Hepatocyte (in vitro differentiated cells): ENCODE results near the gene TWIST2. TPM values are rescaled to one million over a fixed set of nuclear protein-coding genes. Genes with fewer than 3 reads are reported as not detected.

Experiments used
- DNase-seq: peaks from one replicate; pipeline ENCODE4 v3.0.0-alpha.2; 2016; ENCODE audit warnings: low spot score
- H2AFZ ChIP-seq: fragments of 200-600 bp; sonication (generic); 2 replicates; pipeline ENCODE4 v1.6.0; 2016; ENCODE audit warnings: antibody characterized with exemption, mild to moderate bottlenecking
- H3K27ac ChIP-seq: fragments of 200-600 bp; sonication (generic); 2 replicates; pipeline ENCODE4 v1.5.1; 2016; ENCODE audit warnings: mild to moderate bottlenecking
- H3K27me3 ChIP-seq: fragments of 200-600 bp; sonication (generic); 2 replicates; pipeline ENCODE4 v1.6.1; 2016
- H3K36me3 ChIP-seq: fragments of 200-600 bp; sonication (generic); replicated peaks from 2 replicates; pipeline ENCODE4 v1.5.1; 2016; ENCODE audit warnings: low read depth; ENCODE audit not compliant: insufficient read depth
- H3K4me1 ChIP-seq: fragments of 200-600 bp; sonication (generic); 2 replicates; pipeline ENCODE4 v1.5.1; 2016; ENCODE audit warnings: mild to moderate bottlenecking, moderate library complexity; ENCODE audit not compliant: insufficient read depth
- H3K4me2 ChIP-seq: fragments of 200-600 bp; sonication (generic); 2 replicates; pipeline ENCODE4 v1.6.0; 2016
- H3K4me3 ChIP-seq: fragments of 200-600 bp; sonication (generic); 2 replicates; pipeline ENCODE4 v1.5.1; 2016; ENCODE audit warnings: mild to moderate bottlenecking
- H3K79me2 ChIP-seq: fragments of 200-600 bp; sonication (generic); 2 replicates; pipeline ENCODE4 v1.6.0; 2017; ENCODE audit warnings: mild to moderate bottlenecking
- H3K9me2 ChIP-seq: fragments of 200-600 bp; sonication (generic); replicated peaks from 2 replicates; pipeline ENCODE4 v1.6.0; 2017; ENCODE audit warnings: mild to moderate bottlenecking; ENCODE audit not compliant: insufficient read depth
- H3K9me3 ChIP-seq: fragments of 200-600 bp; sonication (generic); 2 replicates; pipeline ENCODE4 v1.5.1; 2016; ENCODE audit warnings: low read depth, mild to moderate bottlenecking
- H4K20me1 ChIP-seq: fragments of 200-600 bp; sonication (generic); 2 replicates; pipeline ENCODE4 v1.6.0; 2016; ENCODE audit warnings: mild to moderate bottlenecking; ENCODE audit not compliant: insufficient read depth, poor library complexity, severe bottlenecking
- EZH2 ChIP-seq: fragments of 200-600 bp; sonication (generic); IDR thresholded peaks from 2 replicates; pipeline ENCODE4 v1.6.1; 2016; ENCODE audit warnings: antibody characterized with exemption, mild to moderate bottlenecking, borderline replicate concordance
- EZH2phosphoT487 ChIP-seq: fragments of 200-600 bp; sonication (generic); IDR thresholded peaks from one replicate; pipeline ENCODE4 v1.6.1; 2018; ENCODE audit warnings: antibody characterized with exemption, mild to moderate bottlenecking, low read depth, moderate library complexity; ENCODE audit not compliant: unreplicated experiment, severe bottlenecking
- WGBS: methylation state at CpG from one replicate; pipeline ENCODE4 v1.1.6; 2016; ENCODE audit warnings: low lambda C conversion rate; ENCODE audit errors: missing lambda C conversion rate; 5-methylcytosine and 5-hydroxymethylcytosine counted together
- polyA plus RNA-seq: library from polyadenylated mRNA; unstranded; fragments of >200 nt; fragmentation: Nextera tagmentation; extraction: Ambion mirVana; gene quantifications from 2 replicates; pipeline ENCODE4 v1.2.1, GENCODE V29; 2016
- total RNA-seq: library from RNA; depleted of rRNA; stranded (reverse); fragments of >200 nt; gene quantifications from 2 replicates; pipeline ENCODE4 v1.2.3, GENCODE V29; 2014
- TF ChIP-seq, protein P1 (sequence below): fragments of 200-600 bp; sonication (generic); IDR thresholded peaks from 2 replicates; pipeline ENCODE4 v1.5.1; 2016; ENCODE audit warnings: antibody characterized with exemption, mild to moderate bottlenecking; ENCODE audit not compliant: poor library complexity

TWIST2 gene
- total and polyA plus RNA-seq, 2 experiments from 2014 or later: 13.5 to 19.7 TPM

GRCh38 chr2:238853721-238854120 is 5.8 kb downstream of the TWIST2 start:
- no peaks in the 10 kb centered on the region for H3K9me2 ChIP-seq
- H3K4me2 ChIP-seq: peak overlapping the region; percentile 47

GRCh38 chr2:238854246-238854645 is 6.4 kb downstream of the TWIST2 start:
- Histone ChIP-seq H3K27ac (no peak overlapping the region), H3K4me3 (no peak overlapping the region)

More at GRCh38 chr2:238853721-238854120, 5.8 kb downstream of the TWIST2 start:
- no peak overlapping the region for H3K4me3 ChIP-seq
- H3K36me3 ChIP-seq: no peaks in the 10 kb centered on the region
- no peaks in the 10 kb centered on the region for H4K20me1 ChIP-seq
- H2AFZ ChIP-seq: no peak overlapping the region
- no peak overlapping the region for H3K27ac ChIP-seq
- H3K79me2 ChIP-seq: peaks cover 54% of the 10 kb centered on the region
- H3K9me3 ChIP-seq: no peaks in the 10 kb centered on the region
- peaks cover 4% of the 10 kb centered on the region for H3K4me1 ChIP-seq
- peaks cover 33% of the 10 kb centered on the region for H3K27me3 ChIP-seq
- no peak for DNase-seq
- WGBS: 85% methylated on average over 9 of the region's 9 CpGs
- TF ChIP-seq EZH2phosphoT487: no peak
- no peak for TF ChIP-seq EZH2
- TF ChIP-seq, protein P1, sequence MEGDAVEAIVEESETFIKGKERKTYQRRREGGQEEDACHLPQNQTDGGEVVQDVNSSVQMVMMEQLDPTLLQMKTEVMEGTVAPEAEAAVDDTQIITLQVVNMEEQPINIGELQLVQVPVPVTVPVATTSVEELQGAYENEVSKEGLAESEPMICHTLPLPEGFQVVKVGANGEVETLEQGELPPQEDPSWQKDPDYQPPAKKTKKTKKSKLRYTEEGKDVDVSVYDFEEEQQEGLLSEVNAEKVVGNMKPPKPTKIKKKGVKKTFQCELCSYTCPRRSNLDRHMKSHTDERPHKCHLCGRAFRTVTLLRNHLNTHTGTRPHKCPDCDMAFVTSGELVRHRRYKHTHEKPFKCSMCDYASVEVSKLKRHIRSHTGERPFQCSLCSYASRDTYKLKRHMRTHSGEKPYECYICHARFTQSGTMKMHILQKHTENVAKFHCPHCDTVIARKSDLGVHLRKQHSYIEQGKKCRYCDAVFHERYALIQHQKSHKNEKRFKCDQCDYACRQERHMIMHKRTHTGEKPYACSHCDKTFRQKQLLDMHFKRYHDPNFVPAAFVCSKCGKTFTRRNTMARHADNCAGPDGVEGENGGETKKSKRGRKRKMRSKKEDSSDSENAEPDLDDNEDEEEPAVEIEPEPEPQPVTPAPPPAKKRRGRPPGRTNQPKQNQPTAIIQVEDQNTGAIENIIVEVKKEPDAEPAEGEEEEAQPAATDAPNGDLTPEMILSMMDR: no peak

DNA sequence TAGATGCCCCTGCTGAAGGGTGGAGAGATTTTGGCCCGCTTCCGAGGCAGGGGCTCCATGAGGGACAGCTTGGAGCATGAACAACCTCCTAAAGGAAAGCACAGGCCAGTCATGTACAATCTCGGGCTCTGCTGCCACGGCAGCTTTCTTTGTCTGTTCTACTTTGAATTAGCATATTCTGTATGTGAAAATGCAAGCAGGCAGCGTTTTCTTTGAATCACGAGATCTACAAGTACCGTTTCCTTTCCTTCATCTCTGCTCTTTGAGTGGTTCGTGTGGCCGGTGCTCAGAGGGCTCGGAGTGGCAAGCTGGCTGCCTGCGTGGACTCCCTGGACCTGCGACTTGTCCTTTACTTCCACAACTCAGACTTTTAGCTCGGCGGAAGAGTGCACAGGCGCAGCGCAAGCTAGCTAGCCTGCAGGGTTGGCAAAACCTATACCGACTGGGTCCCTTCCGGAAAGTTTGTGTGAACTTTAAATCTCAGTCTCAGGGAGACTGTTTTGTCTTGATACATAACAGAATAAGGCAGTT is 6.9 kb downstream of the TWIST2 start:
- Histone ChIP-seq H3K4me2 (peak overlapping the region; percentile 47), H3K36me3 (no peaks in the 10 kb centered on the region), H3K27ac (no peak overlapping the region), H3K79me2 (peaks cover 44% of the 10 kb centered on the region), H3K9me3 (no peaks in the 10 kb centered on the region), H3K27me3 (peaks cover 23% of the 10 kb centered on the region), H3K9me2 (no peaks in the 10 kb centered on the region), H2AFZ (no peak overlapping the region), H4K20me1 (no peaks in the 10 kb centered on the region), H3K4me3 (no peak overlapping the region), H3K4me1 (peaks cover 4% of the 10 kb centered on the region)
- DNase-seq: no peak
- TF ChIP-seq, protein P1: no peak
- TF ChIP-seq EZH2 (no peak), EZH2phosphoT487 (no peak)
- 89% methylated on average over 18 of the region's 18 CpGs for WGBS

More at GRCh38 chr2:238854246-238854645, 6.4 kb downstream of the TWIST2 start:
- TF ChIP-seq, protein P1: no peak
- TF ChIP-seq EZH2 (no peak), EZH2phosphoT487 (no peak)
- H4K20me1 ChIP-seq: no peaks in the 10 kb centered on the region
- WGBS: 83% methylated on average over 8 of the region's 8 CpGs
- H3K4me2 ChIP-seq: peak overlapping the region; percentile 47
- H3K4me1 ChIP-seq: peaks cover 4% of the 10 kb centered on the region
- H3K36me3 ChIP-seq: no peaks in the 10 kb centered on the region
- H3K9me2 ChIP-seq: no peaks in the 10 kb centered on the region
- peaks cover 49% of the 10 kb centered on the region for H3K79me2 ChIP-seq
- no peak for DNase-seq
- H3K27me3 ChIP-seq: peaks cover 28% of the 10 kb centered on the region
- no peaks in the 10 kb centered on the region for H3K9me3 ChIP-seq
- no peak overlapping the region for H2AFZ ChIP-seq
